Naive thymus-derived CD4-positive, alpha-beta T cell (primary cell): ENCODE data around the gene TP53I11. TPM values are rescaled to one million over a fixed set of nuclear protein-coding genes. Genes with fewer than 3 reads are reported as not detected.
A peak's percentile ranks its signal among the peaks of the same experiment; 100 is the strongest.

Source experiments
- ATAC-seq: fragments of 150-1000 bp; cut with Tn5 transposase; 2 replicates; pipeline ENCODE4 v1.10.0; 2021; ENCODE audit warnings: mild to moderate bottlenecking, moderate library complexity
- CTCF ChIA-PET: fragments of 350-600 bp; sonication (Branson Sonifier 250); formaldehyde crosslinking; loops from one replicate; lab custom pipeline; 2021; ENCODE audit warnings: antibody characterized with exemption; lab: Charles Lee
- POLR2A ChIA-PET: fragments of 350-600 bp; sonication (Branson Sonifier 250); formaldehyde crosslinking; loops from one replicate; lab custom pipeline; 2021; ENCODE audit warnings: antibody characterized with exemption, inconsistent platforms; lab: Charles Lee
- DNase-seq, 9 donors: peaks; one replicate each; pipeline versions ENCODE4 v3.0.0 to v3.0.0-alpha.2; 2020 to 2022; ENCODE audit warnings: mixed read lengths in 1 of 9
- H3K27ac ChIP-seq: one replicate; pipeline ENCODE4 v1.7.0; 2013; ENCODE audit warnings: mild to moderate bottlenecking, low read depth, low read length, moderate library complexity
- H3K27me3 ChIP-seq, 2 donors: one replicate each; pipeline ENCODE4 v1.7.0; 2013; ENCODE audit warnings: low read length in 2 of 2, mild to moderate bottlenecking in 2 of 2, moderate library complexity in 2 of 2; ENCODE audit not compliant: control insufficient read depth in 2 of 2, insufficient read depth in 2 of 2
- H3K36me3 ChIP-seq, 3 experiments: 1 replicate in 2 of 3; 2 replicates in 1 of 3; pipeline ENCODE4 v1.7.0; 2013; ENCODE audit warnings: low read length in 3 of 3, mild to moderate bottlenecking in 3 of 3, moderate library complexity in 1 of 3; ENCODE audit not compliant: insufficient read depth in 3 of 3, control insufficient read depth in 2 of 3
- H3K4me1 ChIP-seq, 2 donors: one replicate each; pipeline ENCODE4 v1.7.0; 2013; ENCODE audit warnings: low read length in 2 of 2, mild to moderate bottlenecking in 2 of 2, moderate library complexity in 1 of 2; ENCODE audit not compliant: control insufficient read depth in 2 of 2, insufficient read depth in 2 of 2
- H3K4me3 ChIP-seq: 2 replicates; pipeline ENCODE4 v1.7.0; 2013; ENCODE audit warnings: mild to moderate bottlenecking, low read length
- H3K9me3 ChIP-seq, 3 experiments: 1 replicate in 2 of 3; 2 replicates in 1 of 3; pipeline ENCODE4 v1.7.0; 2013; ENCODE audit warnings: low read length in 3 of 3; ENCODE audit not compliant: control insufficient read depth in 2 of 3
- H3K27ac Mint-ChIP-seq, 9 donors: one replicate each; pipeline ENCODE4 v1.8.0; 2020 to 2022; ENCODE audit warnings: mixed read lengths in 9 of 9, mild to moderate bottlenecking in 8 of 9, moderate library complexity in 5 of 9, inconsistent platforms in 2 of 9
- H3K27me3 Mint-ChIP-seq, 5 donors: one replicate each; pipeline ENCODE4 v1.8.0; 2021 to 2022; ENCODE audit warnings: mixed read lengths in 5 of 5, mild to moderate bottlenecking in 1 of 5
- H3K36me3 Mint-ChIP-seq, 5 donors: one replicate each; pipeline ENCODE4 v1.8.0; 2020 to 2022; ENCODE audit warnings: mixed read lengths in 5 of 5, mild to moderate bottlenecking in 3 of 5, inconsistent platforms in 1 of 5
- H3K4me1 Mint-ChIP-seq, 7 donors: one replicate each; pipeline ENCODE4 v1.8.0; 2020 to 2022; ENCODE audit warnings: mixed read lengths in 7 of 7, mild to moderate bottlenecking in 3 of 7, inconsistent platforms in 1 of 7
- H3K4me3 Mint-ChIP-seq, 10 donors: one replicate each; pipeline ENCODE4 v1.8.0; 2020 to 2022; ENCODE audit warnings: mild to moderate bottlenecking in 10 of 10, mixed read lengths in 10 of 10, moderate library complexity in 6 of 10, inconsistent platforms in 2 of 10
- H3K9me3 Mint-ChIP-seq, 11 donors: one replicate each; pipeline ENCODE4 v1.8.0; 2020 to 2022; ENCODE audit warnings: mixed read lengths in 11 of 11, mild to moderate bottlenecking in 4 of 11, inconsistent platforms in 1 of 11, moderate library complexity in 1 of 11
- intact Hi-C, 2 donors: fragments of 100-400 bp; cut with micrococcal nuclease; formaldehyde crosslinking; loops; one replicate each; pipeline ENCODE4 v1.15.1; 2023
- polyA plus RNA-seq, 2 donors: library from polyadenylated mRNA; unstranded; fragments of 300-500 nt; fragmentation: Illumina TruSeq; gene quantifications; one replicate each; pipeline ENCODE4 v1.2.3, GENCODE V29; 2021
- total RNA-seq, 6 experiments: library from RNA in 5 of 6; stranded (reverse) in 5 of 6; gene quantifications; 1 replicate in 5 of 6; 2 replicates in 1 of 6; pipeline ENCODE4 v1.2.3 and lab custom pipeline; 2021 to 2026

Gene TP53I11
- total and polyA plus RNA-seq, 7 experiments from 2014 or later: 0.35 to 7.6 (median 1.2) TPM

GRCh38 chr11:44979543-44980399 is 29.1 kb upstream of the TP53I11 start:
- H3K4me1 ChIP-seq: peaks cover 23 to 47% of the 10 kb centered on the region in 2 donors

GRCh38 chr11:44978961-44979331 is 28.3 kb upstream of the TP53I11 start:
- DNase-seq: no peak
- no peaks in the 10 kb centered on the region for H3K9me3 ChIP-seq
- no peak overlapping the region for H3K4me3 Mint-ChIP-seq
- H3K27me3 Mint-ChIP-seq: no peaks in the 10 kb centered on the region
- no peak for ATAC-seq
- POLR2A ChIA-PET: no interaction called here
- peaks cover 0 to 11% (median 4%) of the 10 kb centered on the region in 7 donors for H3K4me1 Mint-ChIP-seq
- no peak overlapping the region for H3K27ac Mint-ChIP-seq
- H3K36me3 ChIP-seq: no peaks in the 10 kb centered on the region
- peaks cover 23 to 47% of the 10 kb centered on the region in 2 donors for H3K4me1 ChIP-seq
- H3K36me3 Mint-ChIP-seq: no peaks in the 10 kb centered on the region
- CTCF ChIA-PET: interaction anchor here (0.7 kb wide), 1 partner anchor 16 kb away, joined by 3 read pairs; no protein-coding TSS in a partner anchor
- H3K27ac ChIP-seq: no peak overlapping the region
- H3K27me3 ChIP-seq: no peaks in the 10 kb centered on the region
- intact Hi-C loops: loop anchor here in 1 of 2 donors (10.0 kb wide), 1 partner anchor 56 kb away; no protein-coding TSS in a partner anchor
- no peak overlapping the region for H3K4me3 ChIP-seq
- no peaks in the 10 kb centered on the region for H3K9me3 Mint-ChIP-seq

More at GRCh38 chr11:44979543-44980399, 29.1 kb upstream of the TP53I11 start:
- no peak overlapping the region for H3K4me3 Mint-ChIP-seq
- H3K9me3 Mint-ChIP-seq: no peaks in the 10 kb centered on the region
- POLR2A ChIA-PET: no interaction called here
- H3K27me3 Mint-ChIP-seq: no peaks in the 10 kb centered on the region
- H3K4me1 Mint-ChIP-seq: peaks cover 0 to 10% (median 4%) of the 10 kb centered on the region in 7 donors
- Histone ChIP-seq H3K27ac (no peak overlapping the region), H3K27me3 (no peaks in the 10 kb centered on the region), H3K9me3 (no peaks in the 10 kb centered on the region), H3K4me3 (no peak overlapping the region), H3K36me3 (no peaks in the 10 kb centered on the region)
- DNase-seq (no peak), ATAC-seq (no peak)
- H3K36me3 Mint-ChIP-seq: no peaks in the 10 kb centered on the region
- H3K27ac Mint-ChIP-seq: peak overlapping the region in 2 of 9 donors; percentile 25 to 70
- CTCF ChIA-PET: interaction anchor here (0.6 kb wide), 1 partner anchor 125 kb away, joined by 3 read pairs; no protein-coding TSS in a partner anchor
- intact Hi-C loops: loop anchor here in 1 of 2 donors (10.0 kb wide), 1 partner anchor 55 kb away; no protein-coding TSS in a partner anchor

- no peak overlapping the region for H3K27ac ChIP-seq
- no peaks in the 10 kb centered on the region for H3K36me3 ChIP-seq
- ATAC-seq (no peak), DNase-seq (no peak)
- no peak overlapping the region for H3K4me3 ChIP-seq
- no peaks in the 10 kb centered on the region for H3K36me3 Mint-ChIP-seq
- intact Hi-C loops: loop anchor here in 1 of 2 donors (10.0 kb wide), 1 partner anchor 56 kb away; no protein-coding TSS in a partner anchor
- H3K4me1 Mint-ChIP-seq: peaks cover 0 to 11% (median 4%) of the 10 kb centered on the region in 7 donors
- H3K9me3 Mint-ChIP-seq: no peaks in the 10 kb centered on the region
- H3K27ac Mint-ChIP-seq: no peak overlapping the region
- no peak overlapping the region for H3K4me3 Mint-ChIP-seq
- H3K9me3 ChIP-seq: no peaks in the 10 kb centered on the region
- no peaks in the 10 kb centered on the region for H3K27me3 Mint-ChIP-seq
- H3K27me3 ChIP-seq: no peaks in the 10 kb centered on the region
- peaks cover 23 to 47% of the 10 kb centered on the region in 2 donors for H3K4me1 ChIP-seq
- ChIA-PET POLR2A (no interaction called here), CTCF (interaction anchor here (0.7 to 1.4 kb wide), 2 partner anchors 15 to 42 kb away, joined by 3 read pairs; no protein-coding TSS in a partner anchor)
These were observed 27.7 kb upstream of the TP53I11 start for GRCh38 chr11:44978274-44978960.

GRCh38 chr11:44977493-44977984 is 26.9 kb upstream of the TP53I11 start:
- Mint-ChIP-seq H3K4me3 (peak overlapping the region in 2 of 10 donors; percentile 64 to 71), H3K36me3 (no peaks in the 10 kb centered on the region), H3K9me3 (no peaks in the 10 kb centered on the region), H3K27me3 (no peaks in the 10 kb centered on the region), H3K4me1 (peaks cover 0 to 12% (median 4%) of the 10 kb centered on the region in 7 donors), H3K27ac (peak overlapping the region in 3 of 9 donors; percentile 7 to 33 (median 30))
- H3K27ac ChIP-seq: no peak overlapping the region
- CTCF ChIA-PET: interaction anchor here (0.6 to 1.4 kb wide), 3 partner anchors 41 to 453 kb away, joined by 3 read pairs; no protein-coding TSS in a partner anchor
- DNase-seq (peak in 4 of 9 donors; percentile 11 to 30 (median 22)), ATAC-seq (peak; percentile 39)
- H3K9me3 ChIP-seq: no peaks in the 10 kb centered on the region
- H3K27me3 ChIP-seq: no peaks in the 10 kb centered on the region
- no peaks in the 10 kb centered on the region for H3K36me3 ChIP-seq
- POLR2A ChIA-PET: no interaction called here
- H3K4me3 ChIP-seq: no peak overlapping the region
- H3K4me1 ChIP-seq: peaks cover 23 to 47% of the 10 kb centered on the region in 2 donors
- intact Hi-C loops: loop anchor here in 1 of 2 donors (10.0 kb wide), 1 partner anchor 57 kb away; no protein-coding TSS in a partner anchor

- Mint-ChIP-seq H3K9me3 (no peaks in the 10 kb centered on the region), H3K27me3 (no peaks in the 10 kb centered on the region), H3K4me3 (peak overlapping the region in 1 of 10 donors; percentile 21), H3K4me1 (peaks cover 0 to 13% (median 4%) of the 10 kb centered on the region in 7 donors), H3K36me3 (no peaks in the 10 kb centered on the region), H3K27ac (peak overlapping the region in 2 of 9 donors; percentile 0 to 36)
- Histone ChIP-seq H3K9me3 (no peaks in the 10 kb centered on the region), H3K4me1 (peaks cover 23 to 47% of the 10 kb centered on the region in 2 donors), H3K27ac (no peak overlapping the region), H3K36me3 (no peaks in the 10 kb centered on the region), H3K27me3 (no peaks in the 10 kb centered on the region), H3K4me3 (no peak overlapping the region)
- CTCF ChIA-PET: interaction anchor here (0.6 to 1.6 kb wide), 2 partner anchors 129 to 157 kb away, joined by 3 to 4 read pairs; no protein-coding TSS in a partner anchor
- ATAC-seq: no peak
- intact Hi-C loops: loop anchor here in 1 of 2 donors (10.0 kb wide), 1 partner anchor 58 kb away; no protein-coding TSS in a partner anchor
- DNase-seq: no peak
- POLR2A ChIA-PET: no interaction called here
These were observed 25.9 kb upstream of the TP53I11 start for GRCh38 chr11:44976576-44976975.

- ChIA-PET CTCF (no interaction called here), POLR2A (no interaction called here)
- intact Hi-C loops: loop anchor here in 1 of 2 donors (10.0 kb wide), 1 partner anchor 60 kb away; no protein-coding TSS in a partner anchor
- Histone ChIP-seq H3K9me3 (no peaks in the 10 kb centered on the region), H3K4me1 (peaks cover 16 to 27% of the 10 kb centered on the region in 2 donors), H3K27me3 (no peaks in the 10 kb centered on the region), H3K27ac (no peak overlapping the region), H3K4me3 (no peak overlapping the region), H3K36me3 (no peaks in the 10 kb centered on the region)
- peaks cover 0 to 12% (median 0%) of the 10 kb centered on the region in 7 donors for H3K4me1 Mint-ChIP-seq
- ATAC-seq (no peak), DNase-seq (no peak)
- no peak overlapping the region for H3K4me3 Mint-ChIP-seq
- H3K27me3 Mint-ChIP-seq: no peaks in the 10 kb centered on the region
- H3K9me3 Mint-ChIP-seq: no peaks in the 10 kb centered on the region
- no peak overlapping the region for H3K27ac Mint-ChIP-seq
- no peaks in the 10 kb centered on the region for H3K36me3 Mint-ChIP-seq
These were observed 23.8 kb upstream of the TP53I11 start for GRCh38 chr11:44974402-44975000.
